Endothelial cell (in vitro differentiated cells): ENCODE data around the gene KLB. TPM values are rescaled to one million over a fixed set of nuclear protein-coding genes. Genes with fewer than 3 reads are reported as not detected.

Experiments used
- DNase-seq: peaks from one replicate; pipeline ENCODE4 v3.0.0; 2021; ENCODE audit warnings: low spot score
- H3K27ac Mint-ChIP-seq: one replicate; pipeline ENCODE4 v1.8.0; 2021; ENCODE audit warnings: mixed read lengths, inconsistent platforms; ENCODE audit not compliant: unreplicated experiment
- H3K27me3 Mint-ChIP-seq: one replicate; pipeline ENCODE4 v1.8.0; 2021; ENCODE audit warnings: mild to moderate bottlenecking, moderate library complexity, mixed read lengths, inconsistent platforms; ENCODE audit not compliant: unreplicated experiment
- H3K36me3 Mint-ChIP-seq: one replicate; pipeline ENCODE4 v1.8.0; 2021; ENCODE audit warnings: mild to moderate bottlenecking, low read depth, mixed read lengths, inconsistent platforms; ENCODE audit not compliant: unreplicated experiment
- H3K4me1 Mint-ChIP-seq: one replicate; pipeline ENCODE4 v1.8.0; 2021; ENCODE audit warnings: mild to moderate bottlenecking, mixed read lengths, inconsistent platforms; ENCODE audit not compliant: unreplicated experiment
- H3K4me3 Mint-ChIP-seq: one replicate; pipeline ENCODE4 v1.8.0; 2021; ENCODE audit warnings: mild to moderate bottlenecking, mixed read lengths, inconsistent platforms; ENCODE audit not compliant: unreplicated experiment
- H3K9me3 Mint-ChIP-seq: one replicate; pipeline ENCODE4 v1.8.0; 2021; ENCODE audit warnings: mixed read lengths, inconsistent platforms; ENCODE audit not compliant: unreplicated experiment
- CTCF ChIP-seq: fragments of 200-600 bp; sonication (generic); IDR thresholded peaks from one replicate; pipeline ENCODE4 v1.5.0; 2021; ENCODE audit warnings: antibody characterized with exemption; ENCODE audit not compliant: unreplicated experiment
- total RNA-seq: library from RNA; stranded (reverse); fragmentation: NEBNext Ultra II Directional; extraction: Animal tissue kit (Norgen Biotek cat#: 25700); gene quantifications from one replicate; pipeline ENCODE4 v1.2.1, GENCODE V29; 2021; ENCODE audit not compliant: unreplicated experiment

KLB gene
- total RNA-seq, 1 donor from 2014 or later, result not detected

GRCh38 chr4:39426728-39427127, 20.0 kb downstream of the KLB start:
- H3K27ac Mint-ChIP-seq, result no peak overlapping the region
- H3K4me3 Mint-ChIP-seq, result no peak overlapping the region
- no peaks in the 10 kb centered on the region for H3K36me3 Mint-ChIP-seq
- H3K9me3 Mint-ChIP-seq, result no peaks in the 10 kb centered on the region
- no peak for DNase-seq
- no peaks in the 10 kb centered on the region for H3K4me1 Mint-ChIP-seq
- TF ChIP-seq CTCF, result no peak
- H3K27me3 Mint-ChIP-seq, result no peaks in the 10 kb centered on the region

GRCh38 chr4:39427520-39428114, 20.9 kb downstream of the KLB start:
- H3K4me3 Mint-ChIP-seq, result no peak overlapping the region
- no peaks in the 10 kb centered on the region for H3K36me3 Mint-ChIP-seq
- no peak overlapping the region for H3K27ac Mint-ChIP-seq
- no peaks in the 10 kb centered on the region for H3K4me1 Mint-ChIP-seq
- DNase-seq, result no peak
- no peak for TF ChIP-seq CTCF
- no peaks in the 10 kb centered on the region for H3K9me3 Mint-ChIP-seq
- no peaks in the 10 kb centered on the region for H3K27me3 Mint-ChIP-seq

- no peaks in the 10 kb centered on the region for H3K4me1 Mint-ChIP-seq
- H3K9me3 Mint-ChIP-seq, result no peaks in the 10 kb centered on the region
Measured at GRCh38 chr4:39429476-39430334, 23.0 kb downstream of the KLB start.

GRCh38 chr4:39433878-39434492, 27.3 kb downstream of the KLB start:
- H3K27ac Mint-ChIP-seq, result no peak overlapping the region
- no peak for TF ChIP-seq CTCF
- H3K36me3 Mint-ChIP-seq, result no peaks in the 10 kb centered on the region
- no peak for DNase-seq
- no peaks in the 10 kb centered on the region for H3K4me1 Mint-ChIP-seq
- H3K9me3 Mint-ChIP-seq, result no peaks in the 10 kb centered on the region
- H3K27me3 Mint-ChIP-seq, result peaks cover 10% of the 10 kb centered on the region
- no peak overlapping the region for H3K4me3 Mint-ChIP-seq

More at GRCh38 chr4:39429476-39430334, 23.0 kb downstream of the KLB start:
- Mint-ChIP-seq H3K27me3 (peaks cover 2% of the 10 kb centered on the region), H3K36me3 (no peaks in the 10 kb centered on the region), H3K4me3 (no peak overlapping the region), H3K27ac (no peak overlapping the region)
- TF ChIP-seq CTCF, result no peak
- DNase-seq, result no peak
